ENCODE data around the gene CCDC71. TPM values are rescaled to one million over a fixed set of nuclear protein-coding genes. Genes with fewer than 3 reads are reported as not detected.

The CCDC71 gene
- total and polyA plus RNA-seq, 9 of the 15 experiments (the other 6 are each of a cell fraction or from before 2014, with no cell fraction given), result 0.13 to 19.3 (median 14.3) TPM

GRCh38 chr3:49132437-49133225, 33.5 kb downstream of the CCDC71 start, which contains the start of gene LAMB2 (continued):
- TF ChIP-seq ARID4B (CRISPR knock-in tag; IDR thresholded peaks at IDR 0.05), result no peak
- TF ChIP-seq ZNF407 (IDR thresholded peaks at IDR 0.05; ENCODE audit: low read depth), result no peak
- no peak for TF ChIP-seq PRMT5 (CRISPR knock-in tag; IDR thresholded peaks at IDR 0.05)
- TF ChIP-seq PRDM10 (IDR thresholded peaks at IDR 0.05; ENCODE audit: partially characterized antibody), result peak; percentile 7
- no peak for TF ChIP-seq YBX1 (IDR thresholded peaks at IDR 0.05)
- TF ChIP-seq ESRRA (IDR thresholded peaks at IDR 0.05; ENCODE audit: borderline replicate concordance, low read depth), result peak; percentile 16; the same call in 1 of the 2 replicates
- no peak for TF ChIP-seq JUND (IDR thresholded peaks at IDR 0.05; ENCODE audit: borderline replicate concordance, low read depth, low read length)
- no peak for TF ChIP-seq JUND (tag; IDR thresholded peaks at IDR 0.05; ENCODE audit: borderline replicate concordance, low read depth, low read length)
- TF ChIP-seq GABPB1 (CRISPR knock-in tag; IDR thresholded peaks at IDR 0.05), result no peak
- TF ChIP-seq ILK (tag; IDR thresholded peaks at IDR 0.05; ENCODE audit: borderline replicate concordance, low read depth), result no peak
